K562 (cell line): ENCODE measurements around the gene LCMT2. TPM values are rescaled to one million over a fixed set of nuclear protein-coding genes. Genes with fewer than 3 reads are reported as not detected.

ENCODE experiments used
- KDM1A ChIP-seq, 2 experiments: fragments of 450-650 bp; IDR thresholded peaks; 2 replicates each; pipeline ENCODE4 v1.6.1; 2016; ENCODE audit warnings: mild to moderate bottlenecking in 2 of 2
- MCM7 ChIP-seq, 2 experiments: fragments of 450-650 bp; IDR thresholded peaks; 2 replicates each; pipeline ENCODE4 v1.6.1; 2016 to 2018
- MIER1 ChIP-seq: fragments of 450-650 bp; IDR thresholded peaks from 2 replicates; pipeline ENCODE4 v1.6.1; 2016; ENCODE audit warnings: antibody characterized with exemption, mild to moderate bottlenecking, low read depth
- NELFE ChIP-seq: IDR thresholded peaks from 2 replicates; pipeline ENCODE4 v1.6.1; 2011; ENCODE audit warnings: mild to moderate bottlenecking; ENCODE audit not compliant: insufficient read depth, insufficient read length
- PHB2 ChIP-seq: fragments of 450-650 bp; IDR thresholded peaks from 2 replicates; pipeline ENCODE4 v1.6.1; 2017; ENCODE audit warnings: low read depth
- SAFB ChIP-seq: fragments of 200-400 bp; formaldehyde crosslinking; IDR thresholded peaks from 2 replicates; pipeline ENCODE4 v1.6.1; 2017; ENCODE audit warnings: low read depth, low read length, borderline replicate concordance
- SLC30A9 ChIP-seq: fragments of 250-450 bp; sonication (Bioruptor Pico); IDR thresholded peaks from 2 replicates; pipeline ENCODE4 v1.8.0; 2022; ENCODE audit warnings: mild to moderate bottlenecking, moderate library complexity
- SMAD1 ChIP-seq: fragments of 150-350 bp; IDR thresholded peaks from 2 replicates; pipeline ENCODE4 v1.6.1; 2014; ENCODE audit warnings: low read length, low read depth; ENCODE audit not compliant: partially characterized antibody
- SMARCE1 ChIP-seq: fragments of 450-650 bp; IDR thresholded peaks from 2 replicates; pipeline ENCODE4 v1.7.1; 2016; ENCODE audit warnings: mild to moderate bottlenecking
- ZNF12 ChIP-seq: sonication (generic); formaldehyde crosslinking; IDR thresholded peaks from 2 replicates; pipeline ENCODE4 v1.4.0; 2020; ENCODE audit warnings: mild to moderate bottlenecking, missing genetic modification reagents
- ZNF217 ChIP-seq: sonication (generic); formaldehyde crosslinking; IDR thresholded peaks from 2 replicates; pipeline ENCODE4 v1.8.0; 2022; ENCODE audit warnings: mild to moderate bottlenecking, missing genetic modification reagents
- ZNF740 ChIP-seq, 3 experiments: fragments of 200-800 bp in 1 of 3; sonication (Bioruptor generic) in 1 of 3; sonication (generic) in 1 of 3; formaldehyde crosslinking in 1 of 3; IDR thresholded peaks; 2 replicates each; pipeline versions ENCODE4 v1.6.1 to v1.8.0; 2016 to 2022; ENCODE audit warnings: mild to moderate bottlenecking in 2 of 3, missing compliant biosample characterization in 2 of 3, missing genetic modification characterization in 2 of 3, missing genetic modification reagents in 1 of 3
- ZNF75A ChIP-seq: fragments of 450-650 bp; formaldehyde crosslinking; IDR thresholded peaks from 2 replicates; pipeline ENCODE4 v1.4.0; 2020; ENCODE audit warnings: mild to moderate bottlenecking
- ZSCAN32 ChIP-seq: fragments of 450-650 bp; formaldehyde crosslinking; IDR thresholded peaks from 2 replicates; pipeline ENCODE4 v1.4.0; 2020; ENCODE audit warnings: mild to moderate bottlenecking, moderate library complexity
- polyA plus RNA-seq, 8 experiments: library from polyadenylated mRNA; depleted of rRNA in 4 of 8; stranded (reverse) in 5 of 8; unstranded in 3 of 8; fragments of >200 nt; fragmentation: Nextera tagmentation in 2 of 8; fragmentation: Illumina TruSeq in 1 of 8; extraction: Ambion mirVana in 2 of 8; extraction: Trizol in 1 of 8; gene quantifications; 2 replicates each; pipeline versions ENCODE4 v1.2.1 to v1.2.3, GENCODE V29; 2011 to 2014; ENCODE audit warnings: inconsistent platforms in 1 of 8, missing spikeins in 1 of 8
- total RNA-seq, 7 experiments: library from RNA; depleted of rRNA in 6 of 7; stranded (reverse); fragments of >200 nt in 6 of 7; fragmentation: Illumina TruSeq in 2 of 7; extraction: Trizol in 2 of 7; gene quantifications; 2 replicates each; pipeline versions ENCODE4 v1.2.1 to v1.2.3, GENCODE V29; 2011 to 2021; ENCODE audit warnings: low replicate concordance in 1 of 7

LCMT2 gene
- total and polyA plus RNA-seq, 9 of the 15 experiments (the other 6 are each of a cell fraction or from before 2014, with no cell fraction given), result 2.5 to 22.3 (median 15.2) TPM

GRCh38 chr15:43329217-43329959 is 985 bp downstream of the LCMT2 start (continued):
- TF ChIP-seq NELFE (no peak), ZNF75A (CRISPR knock-in tag) (no peak), SLC30A9 (CRISPR knock-in tag) (no peak), ZNF217 (CRISPR knock-in tag) (no peak), ZNF12 (CRISPR knock-in tag) (0 out of 2 replicates have a peak, but pooled peaks have one; percentile 6), ZNF740 (CRISPR knock-in tag; IDR thresholded peaks at IDR 0.05) (peak; percentile 71), ZNF740 (tag; IDR thresholded peaks at IDR 0.05) (no peak), KDM1A (IDR thresholded peaks at IDR 0.05) (no peak), SMARCE1 (0 out of 2 replicates have a peak, but pooled peaks have one; percentile 7), MIER1 (no peak), PHB2 (no peak), SAFB (no peak), MCM7 (IDR thresholded peaks at IDR 0.05) (no peak), SMAD1 (no peak), ZSCAN32 (CRISPR knock-in tag) (no peak)
